ENCODE data around the gene TARS3. TPM values are rescaled to one million over a fixed set of nuclear protein-coding genes. Genes with fewer than 3 reads are reported as not detected.

TARS3 gene
- total RNA-seq, 1 donor from 2014 or later: 10.1 TPM

DNA sequence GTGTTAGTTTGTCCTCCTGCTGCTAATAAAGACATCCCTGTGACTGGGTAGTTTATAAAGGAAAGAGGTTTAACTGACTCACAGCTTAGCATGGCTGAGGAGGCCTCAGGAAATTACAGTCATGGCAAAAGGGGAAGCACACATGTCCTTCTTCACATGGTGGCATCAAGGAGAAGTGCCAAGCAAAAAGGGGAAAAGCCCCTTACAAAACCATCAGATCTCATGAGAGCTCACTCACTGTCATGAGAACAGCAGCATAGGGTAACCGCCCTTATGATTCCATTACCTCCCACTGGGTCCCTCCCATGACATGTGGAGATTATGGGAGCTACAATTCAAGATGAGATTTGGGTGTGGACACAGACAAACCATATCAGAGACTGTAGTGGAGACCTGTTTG, 99.1 kb downstream of the TARS3 start:
- peak in 1 of 2 donors; percentile 44 for DNase-seq (ENCODE audit: low read depth in 2 of 2)

DNA sequence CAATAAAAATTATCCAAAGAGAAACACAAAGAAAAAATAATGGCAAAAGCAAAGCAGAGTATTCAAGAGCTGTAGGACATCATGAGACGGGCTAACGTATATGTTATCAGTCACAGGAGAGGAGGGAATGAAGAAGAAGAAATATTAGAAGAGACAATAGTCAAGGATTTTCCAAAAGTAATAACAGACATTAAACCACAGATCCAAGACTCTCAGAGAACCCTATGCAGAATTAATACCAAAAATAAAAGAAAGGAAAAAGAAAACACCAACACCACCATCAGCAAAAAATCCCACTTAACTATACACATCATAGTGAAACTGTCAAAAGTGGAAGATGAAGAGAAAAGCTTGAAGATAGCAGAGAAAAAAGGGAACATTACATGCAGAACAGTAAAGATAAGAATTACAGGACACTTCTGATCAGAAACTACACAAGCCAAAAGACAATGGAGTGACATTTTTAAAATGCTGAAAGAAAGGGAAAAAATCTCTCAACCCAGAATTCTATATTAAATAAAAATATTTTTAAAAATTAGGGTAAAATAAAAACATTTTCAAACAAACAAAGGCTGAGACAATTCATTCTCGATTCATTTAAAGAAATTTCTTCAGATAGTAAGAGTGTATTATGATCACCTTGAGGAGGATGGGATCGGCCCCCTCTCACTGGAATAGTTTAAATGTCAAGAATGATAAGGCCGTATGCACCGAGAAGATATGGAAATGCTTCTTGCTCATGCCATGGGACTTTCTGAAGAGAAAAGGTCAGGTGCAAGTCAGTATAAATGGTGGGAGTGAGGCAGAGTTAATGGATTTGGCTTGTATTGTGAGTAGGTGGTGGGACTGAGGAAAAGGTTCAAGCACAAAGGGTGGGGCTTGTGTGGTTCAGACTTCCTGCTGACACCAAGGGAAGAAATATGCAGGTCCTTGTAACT, 100.6 kb downstream of the TARS3 start:
- DNase-seq (ENCODE audit: low read depth in 2 of 2): no peak

GRCh38 chr15:101621961-101622360, 102.3 kb downstream of the TARS3 start:
- no peak for DNase-seq (ENCODE audit: low read depth in 2 of 2)

DNA sequence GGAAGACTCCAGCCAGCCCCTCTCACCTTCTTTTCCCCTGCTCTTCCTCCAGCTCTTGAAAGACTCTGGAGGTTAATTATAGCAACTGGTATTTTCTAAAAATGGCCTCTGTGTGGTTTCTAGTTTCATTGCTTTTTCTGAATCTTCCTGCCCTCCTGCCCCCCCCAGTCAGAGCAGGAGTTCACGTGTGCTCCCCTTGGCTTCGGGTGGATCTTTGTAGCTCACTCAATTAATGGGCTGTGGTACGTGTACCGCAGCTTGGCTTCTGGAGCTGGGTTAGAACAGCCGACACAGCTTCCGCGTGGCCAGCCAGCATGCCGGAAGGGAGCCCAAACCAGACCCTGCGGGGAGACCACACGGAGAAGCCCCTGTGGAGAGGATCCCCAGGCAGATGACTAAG, 103.6 kb downstream of the TARS3 start:
- DNase-seq (ENCODE audit: low read depth in 2 of 2): no peak

DNA sequence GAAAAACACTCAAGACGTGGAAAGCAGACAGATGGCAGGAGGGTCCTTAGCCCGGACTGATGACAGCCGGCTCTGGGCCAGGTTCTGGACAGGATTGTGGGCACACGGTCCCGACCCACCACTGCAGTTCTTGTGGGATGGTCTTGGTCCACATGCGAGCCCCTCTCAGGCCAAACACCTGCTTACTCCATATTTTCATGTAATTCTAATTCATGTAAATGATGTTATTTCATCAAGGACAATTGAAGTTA, 104.7 kb downstream of the TARS3 start:
- DNase-seq (ENCODE audit: low read depth in 2 of 2): no peak

DNA sequence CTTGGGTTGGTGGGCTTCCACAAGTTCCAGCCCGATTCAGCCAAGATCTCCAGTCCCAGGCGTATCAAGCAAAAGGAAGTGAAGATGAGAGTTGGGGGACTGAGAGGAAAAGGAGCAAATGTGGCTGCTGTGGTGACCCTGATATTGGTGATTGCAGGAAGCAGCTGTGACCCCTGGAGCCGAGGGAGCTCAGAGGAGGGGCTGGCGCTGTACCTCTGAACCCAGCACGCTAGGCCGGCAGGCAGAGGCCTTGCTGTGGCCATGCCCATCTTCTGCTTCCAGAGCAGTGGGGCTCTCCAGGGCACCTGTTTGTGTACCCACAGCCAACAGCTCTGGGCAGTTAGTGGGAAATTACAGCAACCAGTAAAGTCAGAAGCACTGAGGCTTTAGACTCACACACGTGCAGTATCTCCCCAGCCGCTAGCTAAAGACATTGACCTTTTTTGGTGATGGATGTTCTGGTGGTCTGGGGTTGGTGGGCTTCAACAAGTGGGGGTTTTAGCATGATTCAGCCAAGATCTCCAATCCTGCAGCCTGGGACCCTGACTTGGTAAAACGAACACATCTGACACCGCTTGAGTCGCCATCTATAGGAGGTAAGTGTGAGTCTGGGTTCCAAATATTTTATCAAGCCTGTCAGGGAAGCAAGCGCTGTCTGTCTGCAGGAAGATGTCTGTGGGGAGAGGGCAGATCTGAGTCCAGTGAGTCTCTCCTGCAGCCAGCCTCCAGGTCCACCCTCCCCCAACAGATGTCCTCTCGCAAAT, 105.2 kb downstream of the TARS3 start:
- DNase-seq (ENCODE audit: low read depth in 2 of 2): peak in 1 of 2 donors; percentile 18

- no peak for DNase-seq (ENCODE audit: low read depth in 2 of 2)
These were observed 106.2 kb downstream of the TARS3 start for GRCh38 chr15:101618076-101618475.

DNA sequence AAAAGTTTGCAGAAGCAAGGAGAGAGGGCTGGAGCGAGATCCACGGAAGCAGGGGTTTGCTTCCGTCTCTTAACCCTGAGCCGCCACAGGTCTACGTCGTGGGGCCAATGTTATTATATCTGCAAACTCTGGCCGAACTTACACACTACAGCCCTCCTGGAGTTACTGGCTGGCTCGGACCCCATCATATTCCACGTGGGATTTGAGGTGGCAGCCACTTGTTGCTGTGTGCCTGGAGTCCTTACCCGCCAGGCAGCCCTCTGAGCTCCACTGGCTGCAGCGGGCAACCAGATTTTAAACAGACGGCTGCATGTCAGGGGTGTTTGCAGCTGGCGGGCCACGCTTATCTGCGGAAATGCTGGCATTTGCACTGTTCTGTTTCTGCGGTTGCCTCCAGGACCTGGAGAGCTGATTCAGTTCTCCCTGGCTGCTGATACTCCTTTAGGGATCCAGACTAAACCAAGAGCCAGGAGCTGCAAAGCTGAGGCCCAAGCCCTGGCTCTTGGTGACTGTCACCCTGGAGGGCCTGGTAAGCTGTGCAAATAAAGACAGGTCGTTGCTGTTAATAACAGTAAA, 106.8 kb downstream of the TARS3 start:
- DNase-seq (ENCODE audit: low read depth in 2 of 2): no peak

- DNase-seq (ENCODE audit: low read depth in 2 of 2): no peak
These were observed 108.1 kb downstream of the TARS3 start for GRCh38 chr15:101615986-101616848.

DNA sequence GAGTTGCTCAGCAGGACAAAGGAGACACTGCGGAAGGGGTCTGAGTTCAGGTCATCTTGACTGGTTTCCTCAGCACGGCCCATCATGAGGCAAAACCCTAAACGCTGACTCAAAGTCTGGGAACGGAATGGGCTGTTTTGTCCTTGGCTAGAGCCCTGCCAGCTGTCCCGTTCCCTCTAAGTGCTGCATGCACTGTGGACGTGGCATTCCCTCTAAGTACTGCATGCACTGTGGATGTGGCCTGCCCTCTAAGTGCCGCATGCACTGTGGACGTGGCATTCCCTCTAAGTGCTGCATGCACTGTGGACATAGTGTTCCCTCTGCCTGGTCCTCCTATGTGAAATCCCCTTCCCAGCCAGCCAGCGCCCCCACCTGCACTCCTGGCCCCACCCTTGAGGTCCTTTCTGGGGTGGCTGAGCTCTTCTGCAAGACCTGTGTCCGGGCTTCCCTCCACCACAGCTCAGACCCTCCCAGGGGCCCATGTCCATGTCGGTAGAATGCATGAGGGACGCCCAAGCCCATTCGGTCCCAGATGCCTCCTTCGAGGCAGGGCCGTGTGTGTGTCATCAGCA, 108.8 kb downstream of the TARS3 start:
- DNase-seq (ENCODE audit: low read depth in 2 of 2): no peak

GRCh38 chr15:101614761-101615160, 109.5 kb downstream of the TARS3 start:
- no peak for DNase-seq (ENCODE audit: low read depth in 2 of 2)

DNA sequence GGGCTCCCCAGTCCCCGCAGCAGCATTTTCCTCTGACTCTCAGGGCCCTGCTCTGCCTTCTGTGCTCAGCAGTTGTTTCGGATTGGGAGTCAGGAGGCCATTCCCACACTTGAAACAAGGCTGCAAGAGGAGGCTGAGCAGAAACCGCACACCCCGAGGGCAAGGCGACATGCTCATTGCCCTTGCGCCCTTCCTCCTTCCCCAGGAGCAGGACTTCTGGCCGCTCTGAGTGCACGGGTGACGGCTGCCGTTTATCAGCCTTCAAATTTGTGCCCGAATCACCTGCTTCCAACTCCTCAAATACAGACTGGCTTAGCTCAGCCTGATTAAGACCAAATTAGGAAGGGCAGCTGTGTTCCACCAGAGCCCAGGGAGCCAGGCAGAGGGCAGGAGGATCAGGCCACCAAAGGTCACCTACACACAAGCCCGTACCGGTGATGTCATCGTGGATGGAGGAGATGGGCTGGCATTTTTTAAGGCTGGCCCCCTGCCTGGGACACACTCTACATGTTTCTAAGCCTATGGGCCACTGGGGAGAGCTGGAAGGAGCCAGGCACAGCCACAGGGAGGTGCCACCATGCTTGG, 110.2 kb downstream of the TARS3 start:
- no peak for DNase-seq (ENCODE audit: low read depth in 2 of 2)

DNA sequence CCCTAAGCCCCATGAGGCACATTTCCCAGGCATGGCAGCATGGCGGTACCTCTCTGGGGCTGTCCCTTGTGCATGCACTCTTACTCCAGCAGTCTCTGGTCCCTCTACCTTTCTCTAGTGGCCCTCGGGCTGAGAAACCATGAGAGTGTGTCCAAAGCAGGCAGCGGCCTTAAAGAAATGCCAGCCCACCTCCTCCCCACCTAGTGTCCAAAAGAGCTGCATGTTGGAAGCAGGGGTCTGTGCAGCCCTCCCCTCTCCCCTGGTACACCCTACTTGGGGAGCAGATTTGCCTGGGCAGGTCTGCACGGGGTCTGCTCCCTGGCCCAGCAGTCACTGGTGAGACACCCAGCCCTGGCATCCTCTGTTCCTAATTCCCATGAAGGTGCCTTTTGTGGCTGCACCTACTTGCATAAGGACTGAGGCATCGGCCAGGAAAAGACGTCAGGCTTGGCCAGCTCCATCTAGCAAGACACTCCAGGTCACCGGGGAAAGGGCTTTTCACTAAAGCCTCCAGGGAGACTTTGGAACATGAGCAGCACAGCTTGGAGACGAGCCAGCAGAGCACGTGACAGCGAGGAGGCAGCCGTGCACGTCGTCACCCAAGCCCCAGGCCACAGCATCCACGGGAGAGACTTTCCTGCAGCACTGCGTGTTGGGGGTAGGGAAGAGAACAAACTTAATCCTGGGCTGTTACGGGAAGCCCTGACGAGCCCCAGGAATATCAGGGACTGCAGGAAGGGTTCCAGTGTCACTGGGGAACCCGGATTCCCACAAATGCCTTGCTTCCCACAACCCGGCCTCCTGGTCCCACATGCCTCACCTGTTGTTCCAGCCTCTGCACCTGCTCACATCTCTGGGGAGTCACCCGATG, 110.9 kb downstream of the TARS3 start:
- peak in 1 of 2 donors; percentile 20 for DNase-seq (ENCODE audit: low read depth in 2 of 2)

GRCh38 chr15:101612676-101613075, 111.6 kb downstream of the TARS3 start:
- DNase-seq (ENCODE audit: low read depth in 2 of 2): no peak

DNA sequence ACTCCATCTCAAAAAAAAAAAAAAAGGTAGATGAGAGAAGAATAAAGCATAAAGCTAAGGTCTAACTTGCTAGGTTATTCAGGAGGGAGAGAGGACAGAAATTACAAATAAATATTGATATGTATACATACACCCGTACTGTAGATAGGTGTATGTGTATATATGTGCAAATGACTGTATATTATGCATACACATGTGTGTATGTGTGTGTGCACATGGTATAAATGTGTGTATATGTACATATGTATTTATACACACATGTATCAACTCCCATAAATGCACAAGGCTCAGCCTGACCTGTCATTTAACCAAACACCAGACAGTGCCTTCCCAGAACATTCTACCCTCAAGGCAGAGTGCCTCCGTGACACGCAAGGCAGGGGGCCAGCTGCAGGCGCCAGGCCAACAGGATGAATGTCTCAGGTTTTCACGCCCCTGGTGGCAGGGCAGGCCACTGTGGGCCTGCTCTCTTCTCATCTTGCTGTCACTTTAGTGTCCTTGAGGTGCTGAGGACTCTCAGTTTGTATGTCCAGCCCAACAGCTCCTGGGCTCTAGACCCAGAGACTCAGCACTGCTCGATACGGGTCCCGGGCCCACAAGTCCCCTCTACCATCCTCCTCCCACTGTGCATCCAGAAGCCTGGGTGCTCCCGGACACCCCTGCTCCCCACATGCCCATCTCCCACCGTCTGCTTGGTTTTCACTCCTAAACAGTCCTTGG, 112.5 kb downstream of the TARS3 start:
- no peak for DNase-seq (ENCODE audit: low read depth in 2 of 2)

GRCh38 chr15:101611007-101611406, 113.3 kb downstream of the TARS3 start:
- DNase-seq (ENCODE audit: low read depth in 2 of 2): no peak

- no peak for DNase-seq (ENCODE audit: low read depth in 2 of 2)
These were observed 113.7 kb downstream of the TARS3 start for GRCh38 chr15:101610611-101611000.

GRCh38 chr15:101609742-101610610, 114.3 kb downstream of the TARS3 start:
- DNase-seq (ENCODE audit: low read depth in 2 of 2): no peak
